ENCODE measurements around the gene TMCO1. TPM values are rescaled to one million over a fixed set of nuclear protein-coding genes. Genes with fewer than 3 reads are reported as not detected.
A peak's percentile ranks its signal among the peaks of the same experiment; 100 is the strongest.

The TMCO1 gene
- polyA plus RNA-seq, 1 of the 3 experiments (the other 2 are of a cell fraction) = 54.4 TPM

DNA sequence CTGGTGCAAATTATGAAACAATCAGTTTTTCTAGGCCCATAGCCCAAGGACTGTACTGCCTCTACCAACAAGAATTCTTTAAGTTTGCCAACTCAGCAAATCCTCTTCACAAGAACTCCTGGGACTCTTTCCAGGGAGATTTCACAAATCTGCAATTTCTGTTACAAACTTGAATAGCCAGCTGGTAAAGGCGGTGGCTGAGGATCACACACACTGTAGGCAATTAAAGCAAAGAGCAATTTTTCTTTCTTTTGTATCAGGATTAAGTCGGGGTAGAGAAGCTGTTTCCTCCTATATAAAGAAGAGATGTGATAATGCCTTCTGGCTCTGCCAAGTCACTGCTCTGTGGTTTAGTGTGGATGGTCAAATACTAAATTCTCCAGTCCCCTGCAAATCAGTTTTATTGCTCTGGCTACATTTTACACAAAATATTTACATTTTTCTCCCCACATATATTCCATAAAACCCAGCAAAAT, 72.0 kb downstream of the TMCO1 start:
- H3K79me2 ChIP-seq (ENCODE audit: insufficient read depth) = peaks cover 62% of the 10 kb centered on the region
- no peaks in the 10 kb centered on the region for H3K9me2 ChIP-seq
- peak overlapping the region; percentile 86 for H3K4me2 ChIP-seq
- H3K4me3 ChIP-seq (ENCODE audit: low read depth in 2 of 2, low read length in 1 of 2) = peak overlapping the region; percentile 59 to 97; a peak in 3 of 4 replicates
- no peaks in the 10 kb centered on the region for H3K9me3 ChIP-seq
- ChIA-PET POLR2A (no interaction called here), CTCF (interaction anchor here (1.1 to 2.3 kb wide), 5 partner anchors 13 to 219 kb away, joined by 3 to 7 read pairs (median 5); no protein-coding TSS in a partner anchor)
- H3F3A ChIP-seq (replicated peaks; ENCODE audit: insufficient read depth) = peaks cover 23% of the 10 kb centered on the region
- 66% methylated on average over 2 of the region's 2 CpGs for WGBS (ENCODE audit: low lambda C conversion rate)
- H3K27me3 ChIP-seq (ENCODE audit: insufficient read depth) = no peaks in the 10 kb centered on the region
- no peak for DNase-seq
- peak overlapping the region; percentile 28; the same call in 1 of the 2 replicates for H2AFZ ChIP-seq (ENCODE audit: low read depth)
- no peaks in the 10 kb centered on the region; the same call in 1 of the 2 replicates for H4K20me1 ChIP-seq (ENCODE audit: insufficient read depth)
- peaks cover 0 to 12% of the 10 kb centered on the region in 2 experiments; a peak in 2 of 4 replicates for H3K4me1 ChIP-seq (ENCODE audit: control insufficient read depth in 1 of 2, insufficient read depth in 2 of 2, low read depth in 1 of 2, low read length in 1 of 2)
- peaks cover 0 to 3% of the 10 kb centered on the region in 2 experiments for H3K36me3 ChIP-seq (replicated peaks in 1 of 2; ENCODE audit: control insufficient read depth in 1 of 2, insufficient read depth in 2 of 2, low read length in 1 of 2)
- peak overlapping the region; percentile 5 for H3K9ac ChIP-seq
- peak overlapping the region in 1 of 2 experiments; percentile 15; a peak in 2 of 4 replicates for H3K27ac ChIP-seq (ENCODE audit: low read depth in 2 of 2, low read length in 1 of 2)
- TF ChIP-seq CHD2 (IDR thresholded peaks at IDR 0.05; ENCODE audit: low read length, partially characterized antibody) = no peak
- TF ChIP-seq MXI1 (IDR thresholded peaks at IDR 0.05; ENCODE audit: low read depth, low read length) = no peak

DNA sequence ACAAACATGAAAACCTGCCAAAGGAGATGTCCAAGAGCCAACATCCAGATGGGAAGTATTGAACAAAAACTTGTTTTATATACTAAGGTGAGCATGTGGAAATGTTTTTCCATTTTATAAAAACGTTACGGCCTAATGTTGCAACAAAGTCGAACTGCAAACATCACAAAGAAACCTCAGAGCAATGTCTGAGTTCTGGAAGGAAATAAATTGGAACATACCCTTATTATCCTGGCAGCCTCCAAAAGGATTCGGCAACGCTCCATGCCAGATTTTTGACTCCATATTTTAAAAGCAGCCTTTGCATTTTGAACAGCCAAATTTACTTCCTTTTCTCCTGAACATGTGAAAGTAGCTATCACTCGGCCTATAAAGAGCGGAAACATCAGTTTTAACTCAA, 73.6 kb downstream of the TMCO1 start:
- POLR2A ChIA-PET = no interaction called here

More for the DNA sequence above, 73.6 kb downstream of the TMCO1 start:
- CTCF ChIA-PET = no interaction called here
- 92% methylated on average over 7 of the region's 7 CpGs for WGBS (ENCODE audit: low lambda C conversion rate)
- peaks cover 23% of the 10 kb centered on the region for H3F3A ChIP-seq (replicated peaks; ENCODE audit: insufficient read depth)
- H3K4me2 ChIP-seq = no peak overlapping the region
- H3K9me3 ChIP-seq = no peaks in the 10 kb centered on the region
- H3K27ac ChIP-seq (ENCODE audit: low read depth in 2 of 2, low read length in 1 of 2) = no peak overlapping the region
- no peak overlapping the region for H3K4me3 ChIP-seq (ENCODE audit: low read depth in 2 of 2, low read length in 1 of 2)
- peaks cover 0 to 12% of the 10 kb centered on the region in 2 experiments; a peak in 2 of 4 replicates for H3K4me1 ChIP-seq (ENCODE audit: control insufficient read depth in 1 of 2, insufficient read depth in 2 of 2, low read depth in 1 of 2, low read length in 1 of 2)
- H2AFZ ChIP-seq (ENCODE audit: low read depth) = no peak overlapping the region
- H3K36me3 ChIP-seq (replicated peaks in 1 of 2; ENCODE audit: control insufficient read depth in 1 of 2, insufficient read depth in 2 of 2, low read length in 1 of 2) = peaks cover 2 to 15% of the 10 kb centered on the region in 2 experiments
- H3K79me2 ChIP-seq (ENCODE audit: insufficient read depth) = peaks cover 78% of the 10 kb centered on the region
- no peak for DNase-seq
- no peak overlapping the region for H3K9ac ChIP-seq
- H3K9me2 ChIP-seq = no peaks in the 10 kb centered on the region
- no peaks in the 10 kb centered on the region; the same call in 1 of the 2 replicates for H4K20me1 ChIP-seq (ENCODE audit: insufficient read depth)
- TF ChIP-seq EZH2phosphoT487 (IDR thresholded peaks at IDR 0.05; ENCODE audit: borderline replicate concordance, low read depth) = no peak
- TF ChIP-seq, protein P1, sequence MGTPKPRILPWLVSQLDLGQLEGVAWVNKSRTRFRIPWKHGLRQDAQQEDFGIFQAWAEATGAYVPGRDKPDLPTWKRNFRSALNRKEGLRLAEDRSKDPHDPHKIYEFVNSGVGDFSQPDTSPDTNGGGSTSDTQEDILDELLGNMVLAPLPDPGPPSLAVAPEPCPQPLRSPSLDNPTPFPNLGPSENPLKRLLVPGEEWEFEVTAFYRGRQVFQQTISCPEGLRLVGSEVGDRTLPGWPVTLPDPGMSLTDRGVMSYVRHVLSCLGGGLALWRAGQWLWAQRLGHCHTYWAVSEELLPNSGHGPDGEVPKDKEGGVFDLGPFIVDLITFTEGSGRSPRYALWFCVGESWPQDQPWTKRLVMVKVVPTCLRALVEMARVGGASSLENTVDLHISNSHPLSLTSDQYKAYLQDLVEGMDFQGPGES (IDR thresholded peaks at IDR 0.05; ENCODE audit: low read depth, low read length) = no peak
- TF ChIP-seq, protein P2, sequence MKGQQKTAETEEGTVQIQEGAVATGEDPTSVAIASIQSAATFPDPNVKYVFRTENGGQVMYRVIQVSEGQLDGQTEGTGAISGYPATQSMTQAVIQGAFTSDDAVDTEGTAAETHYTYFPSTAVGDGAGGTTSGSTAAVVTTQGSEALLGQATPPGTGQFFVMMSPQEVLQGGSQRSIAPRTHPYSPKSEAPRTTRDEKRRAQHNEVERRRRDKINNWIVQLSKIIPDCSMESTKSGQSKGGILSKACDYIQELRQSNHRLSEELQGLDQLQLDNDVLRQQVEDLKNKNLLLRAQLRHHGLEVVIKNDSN (IDR thresholded peaks at IDR 0.05; ENCODE audit: borderline replicate concordance, low read depth) = no peak
- TF ChIP-seq TEAD4 (IDR thresholded peaks at IDR 0.05; ENCODE audit: borderline replicate concordance, insufficient read depth) = no peak
- TF ChIP-seq, protein P3, sequence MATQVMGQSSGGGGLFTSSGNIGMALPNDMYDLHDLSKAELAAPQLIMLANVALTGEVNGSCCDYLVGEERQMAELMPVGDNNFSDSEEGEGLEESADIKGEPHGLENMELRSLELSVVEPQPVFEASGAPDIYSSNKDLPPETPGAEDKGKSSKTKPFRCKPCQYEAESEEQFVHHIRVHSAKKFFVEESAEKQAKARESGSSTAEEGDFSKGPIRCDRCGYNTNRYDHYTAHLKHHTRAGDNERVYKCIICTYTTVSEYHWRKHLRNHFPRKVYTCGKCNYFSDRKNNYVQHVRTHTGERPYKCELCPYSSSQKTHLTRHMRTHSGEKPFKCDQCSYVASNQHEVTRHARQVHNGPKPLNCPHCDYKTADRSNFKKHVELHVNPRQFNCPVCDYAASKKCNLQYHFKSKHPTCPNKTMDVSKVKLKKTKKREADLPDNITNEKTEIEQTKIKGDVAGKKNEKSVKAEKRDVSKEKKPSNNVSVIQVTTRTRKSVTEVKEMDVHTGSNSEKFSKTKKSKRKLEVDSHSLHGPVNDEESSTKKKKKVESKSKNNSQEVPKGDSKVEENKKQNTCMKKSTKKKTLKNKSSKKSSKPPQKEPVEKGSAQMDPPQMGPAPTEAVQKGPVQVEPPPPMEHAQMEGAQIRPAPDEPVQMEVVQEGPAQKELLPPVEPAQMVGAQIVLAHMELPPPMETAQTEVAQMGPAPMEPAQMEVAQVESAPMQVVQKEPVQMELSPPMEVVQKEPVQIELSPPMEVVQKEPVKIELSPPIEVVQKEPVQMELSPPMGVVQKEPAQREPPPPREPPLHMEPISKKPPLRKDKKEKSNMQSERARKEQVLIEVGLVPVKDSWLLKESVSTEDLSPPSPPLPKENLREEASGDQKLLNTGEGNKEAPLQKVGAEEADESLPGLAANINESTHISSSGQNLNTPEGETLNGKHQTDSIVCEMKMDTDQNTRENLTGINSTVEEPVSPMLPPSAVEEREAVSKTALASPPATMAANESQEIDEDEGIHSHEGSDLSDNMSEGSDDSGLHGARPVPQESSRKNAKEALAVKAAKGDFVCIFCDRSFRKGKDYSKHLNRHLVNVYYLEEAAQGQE (IDR thresholded peaks at IDR 0.05; ENCODE audit: low read depth, low read length) = no peak
- no peak for TF ChIP-seq NRF1 (IDR thresholded peaks at IDR 0.05; ENCODE audit: low read depth, low read length)
- TF ChIP-seq TAF1 (IDR thresholded peaks at IDR 0.05; ENCODE audit: borderline replicate concordance, low read depth, low read length) = no peak
- no peak for TF ChIP-seq MXI1 (IDR thresholded peaks at IDR 0.05; ENCODE audit: low read depth, low read length)
- TF ChIP-seq ELF1 (IDR thresholded peaks at IDR 0.05) = no peak
- TF ChIP-seq FOXJ3 (CRISPR knock-in tag; IDR thresholded peaks at IDR 0.05) = no peak
- TF ChIP-seq NFIC (IDR thresholded peaks at IDR 0.05; ENCODE audit: borderline replicate concordance) = no peak
- no peak for TF ChIP-seq YY1 (IDR thresholded peaks at IDR 0.05; ENCODE audit: low read depth)
- H3K27me3 ChIP-seq (ENCODE audit: insufficient read depth) = no peaks in the 10 kb centered on the region

Data from SK-N-SH (cell line).